Mesenchymal stem cell (in vitro differentiated cells and primary cell): Measurements from ENCODE around the gene CCDC74B.
A peak's percentile ranks its signal among the peaks of the same experiment; 100 is the strongest.

Experiments used
- DNase-seq: peaks from one replicate; pipeline ENCODE4 v3.0.0-alpha.2; 2013
- H2AFZ ChIP-seq: one replicate; pipeline ENCODE4 v1.6.1; 2013; ENCODE audit warnings: low read depth, mild to moderate bottlenecking, control low read depth, inconsistent platforms, low read length, moderate library complexity
- H2AK5ac ChIP-seq: 2 replicates; pipeline ENCODE4 v1.6.1; 2013; ENCODE audit warnings: low read length, moderate library complexity, mild to moderate bottlenecking, inconsistent platforms; ENCODE audit not compliant: severe bottlenecking
- H2BK120ac ChIP-seq: one replicate; pipeline ENCODE4 v1.6.1; 2013; ENCODE audit warnings: low read depth, mild to moderate bottlenecking, inconsistent platforms, low read length, moderate library complexity
- H2BK12ac ChIP-seq, 2 experiments: one replicate each; pipeline ENCODE4 v1.6.1; 2013; ENCODE audit warnings: inconsistent platforms in 2 of 2, low read length in 2 of 2, mild to moderate bottlenecking in 2 of 2, moderate library complexity in 2 of 2, control low read depth in 1 of 2
- H2BK15ac ChIP-seq: one replicate; pipeline ENCODE4 v1.6.1; 2013; ENCODE audit warnings: mild to moderate bottlenecking, low read depth, inconsistent platforms; ENCODE audit not compliant: poor library complexity, severe bottlenecking
- H2BK5ac ChIP-seq: 2 replicates; pipeline ENCODE4 v1.6.1; 2013; ENCODE audit warnings: low read depth, mild to moderate bottlenecking, low read length, control low read depth, inconsistent platforms; ENCODE audit not compliant: poor library complexity, severe bottlenecking
- H3K14ac ChIP-seq, 2 experiments: one replicate each; pipeline ENCODE4 v1.6.1; 2013; ENCODE audit warnings: inconsistent platforms in 2 of 2, low read length in 2 of 2, control low read depth in 1 of 2, mild to moderate bottlenecking in 1 of 2, moderate library complexity in 1 of 2
- H3K18ac ChIP-seq, 2 experiments: one replicate each; pipeline ENCODE4 v1.6.1; 2013; ENCODE audit warnings: inconsistent platforms in 2 of 2, low read length in 2 of 2, control low read depth in 1 of 2, low read depth in 1 of 2, mild to moderate bottlenecking in 1 of 2
- H3K23ac ChIP-seq, 2 experiments: one replicate each; pipeline ENCODE4 v1.6.1; 2013; ENCODE audit warnings: inconsistent platforms in 2 of 2, low read length in 2 of 2, mild to moderate bottlenecking in 2 of 2, moderate library complexity in 2 of 2, control low read depth in 1 of 2
- H3K27ac ChIP-seq: 2 replicates; pipeline ENCODE4 v1.5.1; 2013; ENCODE audit warnings: mild to moderate bottlenecking, moderate library complexity, low read length, control low read depth, inconsistent platforms; ENCODE audit not compliant: poor library complexity, severe bottlenecking
- H3K27me3 ChIP-seq, 2 experiments: 2 replicates each; pipeline versions ENCODE4 v1.6.1 to v1.7.0; 2013; ENCODE audit warnings: low read length in 2 of 2, mild to moderate bottlenecking in 2 of 2, moderate library complexity in 2 of 2, control low read depth in 1 of 2, inconsistent platforms in 1 of 2; ENCODE audit not compliant: control insufficient read depth in 1 of 2, insufficient read depth in 1 of 2
- H3K36me3 ChIP-seq, 2 experiments: 2 replicates each; pipeline versions ENCODE4 v1.6.1 to v1.7.0; 2013; ENCODE audit warnings: low read length in 2 of 2, control low read depth in 1 of 2, inconsistent platforms in 1 of 2, low read depth in 1 of 2, mild to moderate bottlenecking in 1 of 2; ENCODE audit not compliant: insufficient read depth in 2 of 2, control insufficient read depth in 1 of 2
- H3K4ac ChIP-seq, 2 experiments: one replicate each; pipeline ENCODE4 v1.6.1; 2013; ENCODE audit warnings: inconsistent platforms in 2 of 2, low read length in 2 of 2, mild to moderate bottlenecking in 2 of 2, moderate library complexity in 2 of 2, control low read depth in 1 of 2, low read depth in 1 of 2
- H3K4me1 ChIP-seq: 2 replicates; pipeline ENCODE4 v1.6.1; 2013; ENCODE audit warnings: low read depth, low read length, control low read depth; ENCODE audit not compliant: control insufficient read depth, insufficient read depth
- H3K4me2 ChIP-seq: 2 replicates; pipeline ENCODE4 v1.6.1; 2013; ENCODE audit warnings: low read length, mild to moderate bottlenecking, inconsistent platforms; ENCODE audit not compliant: poor library complexity, severe bottlenecking
- H3K4me3 ChIP-seq, 2 experiments: 2 replicates each; pipeline versions ENCODE4 v1.5.1 to v1.7.0; 2013; ENCODE audit warnings: low read length in 2 of 2, mild to moderate bottlenecking in 2 of 2, control low read depth in 1 of 2, low read depth in 1 of 2; ENCODE audit not compliant: insufficient read depth in 1 of 2
- H3K79me1 ChIP-seq: replicated peaks from 2 replicates; pipeline ENCODE4 v1.6.1; 2013; ENCODE audit warnings: mild to moderate bottlenecking, control low read depth, low read length, inconsistent platforms; ENCODE audit not compliant: poor library complexity, severe bottlenecking
- H3K9ac ChIP-seq: 2 replicates; pipeline ENCODE4 v1.7.0; 2013; ENCODE audit warnings: mild to moderate bottlenecking, low read length, moderate library complexity
- H3K9me3 ChIP-seq: 2 replicates; pipeline ENCODE4 v1.7.0; 2013; ENCODE audit warnings: mild to moderate bottlenecking, low read length; ENCODE audit not compliant: control insufficient read depth
- H4K8ac ChIP-seq: one replicate; pipeline ENCODE4 v1.6.1; 2013; ENCODE audit warnings: inconsistent platforms, mild to moderate bottlenecking, low read length, moderate library complexity
- H4K91ac ChIP-seq: one replicate; pipeline ENCODE4 v1.6.1; 2013; ENCODE audit warnings: mild to moderate bottlenecking, low read length, inconsistent platforms
- WGBS: methylation state at CpG from one replicate; pipeline ENCODE4 v1.1.7; 2013; ENCODE audit warnings: mixed read lengths; 5-methylcytosine and 5-hydroxymethylcytosine counted together

The CCDC74B gene

DNA sequence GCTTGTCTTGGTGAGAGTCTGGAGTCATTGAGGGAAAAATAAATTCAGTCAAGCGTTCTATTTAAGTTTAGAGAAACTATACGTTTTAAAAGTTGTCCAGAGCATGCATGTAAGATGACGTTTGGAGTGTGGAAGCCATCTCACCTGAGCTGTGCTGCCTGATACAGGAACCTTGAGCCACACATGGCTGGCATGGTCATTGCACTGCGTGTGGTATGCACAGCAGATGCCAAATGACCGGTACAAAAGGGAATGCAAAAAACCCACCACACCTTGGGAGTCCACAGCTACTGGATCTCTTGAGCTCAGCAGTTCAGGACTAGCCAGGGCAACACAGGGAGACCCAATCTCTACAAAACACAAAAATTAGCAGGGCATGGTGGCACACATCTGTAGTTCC is 41.5 kb upstream of the CCDC74B start:
- H3K4me3 ChIP-seq, result no peak overlapping the region
- peaks cover 0 to 37% of the 10 kb centered on the region in 2 experiments for H3K36me3 ChIP-seq
- H3K27me3 ChIP-seq, result no peaks in the 10 kb centered on the region
- no peak overlapping the region for H4K8ac ChIP-seq
- H3K4me2 ChIP-seq, result no peak overlapping the region
- H2AFZ ChIP-seq, result no peak overlapping the region
- no peak overlapping the region for H4K91ac ChIP-seq
- H3K23ac ChIP-seq, result no peak overlapping the region
- no peak overlapping the region for H3K9ac ChIP-seq
- no peak overlapping the region for H3K18ac ChIP-seq
- no peak for DNase-seq
- H2BK15ac ChIP-seq, result no peak overlapping the region
- no peak overlapping the region for H2BK12ac ChIP-seq
- WGBS, result 96% methylated on average over 5 of the region's 5 CpGs
- H2BK120ac ChIP-seq, result no peak overlapping the region
- H3K27ac ChIP-seq, result no peak overlapping the region
- H3K9me3 ChIP-seq, result no peaks in the 10 kb centered on the region
- H3K14ac ChIP-seq, result no peak overlapping the region
- H3K4ac ChIP-seq, result no peak overlapping the region
- H3K4me1 ChIP-seq, result peaks cover 27% of the 10 kb centered on the region
- peaks cover 25% of the 10 kb centered on the region for H3K79me1 ChIP-seq
- H2BK5ac ChIP-seq, result no peak overlapping the region
- H2AK5ac ChIP-seq, result no peak overlapping the region

GRCh38 chr2:130185896-130186295 is 41.0 kb upstream of the CCDC74B start:
- H3K36me3 ChIP-seq, result peaks cover 0 to 33% of the 10 kb centered on the region in 2 experiments
- H3K4ac ChIP-seq, result no peak overlapping the region
- 96% methylated on average over 4 of the region's 4 CpGs for WGBS

DNA sequence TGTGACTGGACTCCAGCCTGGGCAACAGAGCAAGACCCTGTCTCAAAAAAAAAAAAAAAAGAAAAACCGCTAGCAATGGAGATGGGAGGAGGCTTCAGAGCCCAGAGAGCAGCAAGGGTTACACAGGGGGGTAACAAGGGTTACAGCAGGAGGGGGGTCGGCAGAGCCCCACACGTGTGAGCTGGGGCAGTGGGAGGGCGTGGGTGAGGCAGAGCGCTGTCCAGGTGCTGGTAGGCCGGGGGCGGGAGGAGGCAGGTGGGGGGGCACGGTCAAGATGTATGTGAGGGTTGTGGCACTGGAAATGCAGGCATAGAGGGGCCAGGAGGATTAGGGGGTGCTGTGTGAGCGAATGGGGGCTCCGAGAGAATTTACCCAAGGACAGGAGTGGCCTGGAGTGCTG is 40.5 kb upstream of the CCDC74B start:
- H3K4me1 ChIP-seq, result peaks cover 28% of the 10 kb centered on the region
- H2AK5ac ChIP-seq, result no peak overlapping the region
- no peak overlapping the region for H4K91ac ChIP-seq

More at GRCh38 chr2:130185896-130186295, 41.0 kb upstream of the CCDC74B start:
- Histone ChIP-seq H2BK15ac (no peak overlapping the region), H3K9ac (no peak overlapping the region), H2BK5ac (no peak overlapping the region), H3K18ac (no peak overlapping the region), H2AFZ (no peak overlapping the region), H3K4me2 (no peak overlapping the region), H3K79me1 (peaks cover 25% of the 10 kb centered on the region), H2BK120ac (no peak overlapping the region), H3K4me1 (peaks cover 27% of the 10 kb centered on the region), H2BK12ac (no peak overlapping the region), H2AK5ac (no peak overlapping the region), H3K4me3 (no peak overlapping the region), H3K14ac (no peak overlapping the region), H3K23ac (no peak overlapping the region), H3K9me3 (no peaks in the 10 kb centered on the region), H4K8ac (no peak overlapping the region), H3K27ac (no peak overlapping the region), H4K91ac (no peak overlapping the region), H3K27me3 (no peaks in the 10 kb centered on the region)
- no peak for DNase-seq

GRCh38 chr2:130183512-130184373 is 38.8 kb upstream of the CCDC74B start:
- peaks cover 0 to 23% of the 10 kb centered on the region in 2 experiments for H3K36me3 ChIP-seq
- peak overlapping the region; percentile 86 for H3K4me2 ChIP-seq
- H2AFZ ChIP-seq, result no peak overlapping the region
- no peak overlapping the region for H3K4ac ChIP-seq
- 69% methylated on average over 26 of the region's 26 CpGs for WGBS
- H3K23ac ChIP-seq, result no peak overlapping the region
- H2BK15ac ChIP-seq, result no peak overlapping the region
- peaks cover 36% of the 10 kb centered on the region for H3K4me1 ChIP-seq
- H3K9ac ChIP-seq, result peak overlapping the region; percentile 87
- DNase-seq, result peak; percentile 19
- no peak overlapping the region for H2AK5ac ChIP-seq
- no peak overlapping the region for H2BK120ac ChIP-seq
- peak overlapping the region; percentile 55 for H3K27ac ChIP-seq
- no peak overlapping the region for H4K91ac ChIP-seq
- no peak overlapping the region for H3K14ac ChIP-seq
- no peak overlapping the region for H2BK5ac ChIP-seq
- H3K27me3 ChIP-seq, result no peaks in the 10 kb centered on the region
- peak overlapping the region; percentile 66 for H4K8ac ChIP-seq
- no peak overlapping the region for H2BK12ac ChIP-seq
- peak overlapping the region in 1 of 2 experiments; percentile 94 for H3K4me3 ChIP-seq
- no peaks in the 10 kb centered on the region for H3K9me3 ChIP-seq
- H3K18ac ChIP-seq, result peak overlapping the region in 1 of 2 experiments; percentile 49
- H3K79me1 ChIP-seq, result peaks cover 16% of the 10 kb centered on the region

More for the DNA sequence above, 40.5 kb upstream of the CCDC74B start:
- H2AFZ ChIP-seq, result no peak overlapping the region
- H3K79me1 ChIP-seq, result peaks cover 25% of the 10 kb centered on the region
- no peak overlapping the region for H2BK5ac ChIP-seq
- H3K27me3 ChIP-seq, result no peaks in the 10 kb centered on the region
- WGBS, result 98% methylated on average over 2 of the region's 10 CpGs
- no peak overlapping the region for H3K4ac ChIP-seq
- no peak overlapping the region for H2BK120ac ChIP-seq
- H3K9me3 ChIP-seq, result no peaks in the 10 kb centered on the region
- no peak overlapping the region for H3K4me3 ChIP-seq
- no peak overlapping the region for H4K8ac ChIP-seq
- H3K4me2 ChIP-seq, result no peak overlapping the region
- no peak overlapping the region for H3K18ac ChIP-seq
- no peak overlapping the region for H3K9ac ChIP-seq
- DNase-seq, result no peak
- H2BK15ac ChIP-seq, result no peak overlapping the region
- no peak overlapping the region for H2BK12ac ChIP-seq
- no peak overlapping the region for H3K27ac ChIP-seq
- peaks cover 0 to 32% of the 10 kb centered on the region in 2 experiments for H3K36me3 ChIP-seq
- H3K23ac ChIP-seq, result no peak overlapping the region
- H3K14ac ChIP-seq, result no peak overlapping the region
